H1 (cell line): ENCODE measurements around the gene GALNT18. TPM values are rescaled to one million over a fixed set of nuclear protein-coding genes. Genes with fewer than 3 reads are reported as not detected.

Source experiments
- CTCF ChIA-PET: fragments of 300-600 bp; sonication (Branson Sonifier 250); formaldehyde crosslinking; loops from one replicate; lab custom pipeline; 2021; ENCODE audit not compliant: partially characterized antibody; lab: Charles Lee
- POLR2A ChIA-PET: fragments of 300-600 bp; sonication (Branson Sonifier 250); formaldehyde crosslinking; loops from one replicate; lab custom pipeline; 2021; ENCODE audit warnings: inconsistent platforms; ENCODE audit not compliant: partially characterized antibody; lab: Charles Lee
- DNase-seq, 2 experiments: peaks; one replicate each; pipeline versions ENCODE4 v3.0.0 to v3.0.0-alpha.2; 2010 to 2022; ENCODE audit warnings: low spot score in 2 of 2, low read depth in 1 of 2, mixed read lengths in 1 of 2
- FAIRE-seq: peaks from 2 replicates; lab custom pipeline; 2011; peaks lifted over from hg19 to GRCh38; lab: Jason Lieb, UNC
- H2AFZ ChIP-seq: 2 replicates; pipeline ENCODE4 v1.8.1; 2012; ENCODE audit warnings: low read length, inconsistent platforms
- H2AK5ac ChIP-seq: 2 replicates; pipeline ENCODE4 v1.6.1; 2013; ENCODE audit warnings: low read depth, low read length
- H2BK120ac ChIP-seq: replicated peaks from 2 replicates; pipeline ENCODE3; 2013; ENCODE audit warnings: low read depth, low read length, inconsistent platforms
- H2BK12ac ChIP-seq: 2 replicates; pipeline ENCODE4 v1.6.1; 2013; ENCODE audit warnings: low read depth, low read length
- H2BK15ac ChIP-seq: 2 replicates; pipeline ENCODE4 v1.6.1; 2013; ENCODE audit warnings: low read length
- H2BK20ac ChIP-seq: 2 replicates; pipeline ENCODE4 v1.6.1; 2013; ENCODE audit warnings: low read length
- H2BK5ac ChIP-seq: 2 replicates; pipeline ENCODE4 v1.6.1; 2013; ENCODE audit warnings: low read depth, low read length
- H3K14ac ChIP-seq: 2 replicates; pipeline ENCODE4 v1.6.1; 2013; ENCODE audit warnings: inconsistent platforms; ENCODE audit not compliant: insufficient read length
- H3K18ac ChIP-seq: 2 replicates; pipeline ENCODE4 v1.6.1; 2013; ENCODE audit warnings: low read length; ENCODE audit errors: extremely low read depth
- H3K23ac ChIP-seq: 2 replicates; pipeline ENCODE4 v1.6.1; 2013; ENCODE audit warnings: inconsistent platforms; ENCODE audit not compliant: insufficient read length
- H3K23me2 ChIP-seq: 2 replicates; pipeline ENCODE4 v1.6.1; 2013; ENCODE audit warnings: low read depth, low read length
- H3K27ac ChIP-seq: 2 replicates; pipeline ENCODE4 v1.6.1; 2011; ENCODE audit warnings: low read depth, low read length, inconsistent platforms
- H3K27me3 ChIP-seq, 4 experiments: replicated peaks in 1 of 4; 1 replicate in 1 of 4; 2 replicates in 3 of 4; pipeline versions ENCODE4 v1.6.1 to v1.8.1; 2011 to 2013; ENCODE audit warnings: low read length in 3 of 4, mild to moderate bottlenecking in 3 of 4, inconsistent platforms in 2 of 4, mixed read lengths in 2 of 4, moderate library complexity in 1 of 4; ENCODE audit not compliant: control insufficient read depth in 3 of 4, insufficient read depth in 3 of 4; ENCODE audit errors: extremely low read depth in 1 of 4
- H3K36me3 ChIP-seq, 4 experiments: 2 replicates each; pipeline versions ENCODE4 v1.6.1 to v1.8.1; 2011 to 2013; ENCODE audit warnings: mild to moderate bottlenecking in 4 of 4, low read length in 3 of 4, moderate library complexity in 2 of 4, control low read depth in 1 of 4, inconsistent platforms in 1 of 4; ENCODE audit not compliant: insufficient read depth in 4 of 4, control insufficient read depth in 2 of 4
- H3K4ac ChIP-seq: replicated peaks from 2 replicates; pipeline ENCODE3; 2013; ENCODE audit warnings: low read length, low read depth, mixed read lengths, inconsistent platforms; ENCODE audit not compliant: insufficient read length
- H3K4me1 ChIP-seq, 4 experiments: replicated peaks in 1 of 4; 1 replicate in 1 of 4; 2 replicates in 3 of 4; pipeline versions ENCODE4 v1.6.1 to v1.8.1; 2011 to 2013; ENCODE audit warnings: low read length in 3 of 4, inconsistent platforms in 2 of 4, mixed read lengths in 1 of 4; ENCODE audit not compliant: insufficient read depth in 4 of 4, control insufficient read depth in 3 of 4
- H3K4me2 ChIP-seq, 2 experiments: 2 replicates each; pipeline versions ENCODE4 v1.6.1 to v1.8.1; 2011 to 2013; ENCODE audit warnings: low read depth in 2 of 2, low read length in 2 of 2, control low read depth in 1 of 2, inconsistent platforms in 1 of 2, mild to moderate bottlenecking in 1 of 2; ENCODE audit not compliant: insufficient read depth in 1 of 2
- H3K4me3 ChIP-seq, 4 experiments: fragments of 200-600, 300-600 bp in 1 of 4; sonication (generic), shearing (Covaris generic), sonication (Bioruptor Twin) in 1 of 4; 2 replicates each; pipeline versions ENCODE4 v1.5.1 to v1.8.1; 2011 to 2016; ENCODE audit warnings: low read length in 4 of 4, low read depth in 3 of 4, control low read depth in 2 of 4, inconsistent platforms in 2 of 4, mild to moderate bottlenecking in 2 of 4, mixed read lengths in 1 of 4, moderate library complexity in 1 of 4; ENCODE audit not compliant: insufficient read depth in 2 of 4; ENCODE audit errors: extremely low read depth in 1 of 4
- H3K56ac ChIP-seq: replicated peaks from 2 replicates; pipeline ENCODE3; 2013; ENCODE audit warnings: low read depth, mild to moderate bottlenecking, mixed read lengths, low read length, inconsistent platforms; ENCODE audit not compliant: insufficient read length
- H3K79me1 ChIP-seq: 2 replicates; pipeline ENCODE4 v1.6.1; 2013; ENCODE audit warnings: low read depth, low read length, control low read depth
- H3K79me2 ChIP-seq, 2 experiments: 2 replicates each; pipeline versions ENCODE4 v1.6.1 to v1.8.1; 2012 to 2013; ENCODE audit warnings: low read length in 2 of 2, mild to moderate bottlenecking in 2 of 2, inconsistent platforms in 1 of 2; ENCODE audit not compliant: insufficient read depth in 2 of 2, control insufficient read depth in 1 of 2
- H3K9ac ChIP-seq, 4 experiments: replicated peaks in 1 of 4; 1 replicate in 1 of 4; 2 replicates in 3 of 4; pipeline versions ENCODE4 v1.6.1 to v1.8.1; 2011 to 2013; ENCODE audit warnings: low read depth in 3 of 4, low read length in 3 of 4, control low read depth in 2 of 4, mild to moderate bottlenecking in 2 of 4, moderate library complexity in 2 of 4, inconsistent platforms in 1 of 4; ENCODE audit errors: extremely low read depth in 1 of 4
- H3K9me3 ChIP-seq, 2 experiments: 2 replicates each; pipeline versions ENCODE4 v1.6.1 to v1.8.1; 2012 to 2013; ENCODE audit warnings: mild to moderate bottlenecking in 2 of 2, moderate library complexity in 2 of 2, control low read depth in 1 of 2, inconsistent platforms in 1 of 2, low read depth in 1 of 2, low read length in 1 of 2, mixed read lengths in 1 of 2; ENCODE audit not compliant: insufficient read depth in 2 of 2
- H4K20me1 ChIP-seq, 2 experiments: replicated peaks in 1 of 2; 2 replicates each; pipeline versions ENCODE3 to v1.8.1; 2011 to 2013; ENCODE audit warnings: inconsistent platforms in 2 of 2, low read length in 2 of 2, mild to moderate bottlenecking in 1 of 2; ENCODE audit not compliant: insufficient read depth in 2 of 2, control insufficient read depth in 1 of 2
- H4K5ac ChIP-seq: 2 replicates; pipeline ENCODE4 v1.6.1; 2013; ENCODE audit warnings: low read length, low read depth, mixed read lengths, inconsistent platforms; ENCODE audit not compliant: insufficient read length
- H4K8ac ChIP-seq: 2 replicates; pipeline ENCODE4 v1.8.0; 2013; ENCODE audit warnings: mild to moderate bottlenecking, moderate library complexity, low read length, inconsistent platforms; ENCODE audit not compliant: insufficient read depth; ENCODE audit errors: extremely low read depth
- H4K91ac ChIP-seq: replicated peaks from 2 replicates; pipeline ENCODE3; 2013; ENCODE audit warnings: low read length, mixed read lengths, inconsistent platforms; ENCODE audit not compliant: insufficient read length
- ASH2L ChIP-seq: fragments of 200-600, 300-600 bp; sonication (generic); IDR thresholded peaks from one replicate; pipeline ENCODE4 v1.7.1; 2017; ENCODE audit warnings: low read length
- CREB1 ChIP-seq: IDR thresholded peaks from 2 replicates; pipeline ENCODE4 v1.6.1; 2012; ENCODE audit warnings: inconsistent platforms
- EP300 ChIP-seq, 2 experiments: IDR thresholded peaks; 1 replicate in 1 of 2; 2 replicates in 1 of 2; pipeline ENCODE4 v1.6.1; 2011 to 2012; ENCODE audit warnings: low read depth in 2 of 2, low read length in 2 of 2, mild to moderate bottlenecking in 2 of 2, borderline replicate concordance in 1 of 2, inconsistent platforms in 1 of 2, moderate library complexity in 1 of 2
- GTF2F1 ChIP-seq: IDR thresholded peaks from 2 replicates; pipeline ENCODE4 v1.6.1; 2012; ENCODE audit warnings: low read depth, low read length, improper control_type of control experiment, borderline replicate concordance
- POLR2AphosphoS5 ChIP-seq: IDR thresholded peaks from 2 replicates; pipeline ENCODE4 v1.6.1; 2011; ENCODE audit warnings: low read depth, low read length
- SRF ChIP-seq: IDR thresholded peaks from 2 replicates; pipeline ENCODE4 v1.6.1; 2011; ENCODE audit warnings: mild to moderate bottlenecking, low read depth, low read length, moderate library complexity
- TEAD4 ChIP-seq: IDR thresholded peaks from 2 replicates; pipeline ENCODE4 v1.6.1; 2012; ENCODE audit warnings: low read depth, low read length, inconsistent platforms, mixed read lengths
- WGBS, 2 experiments: shearing (Covaris generic) in 1 of 2; methylation state at CpG; one replicate each; pipeline versions ENCODE4 v1.1.6 to v1.1.7; 2013 to 2015; ENCODE audit warnings: low lambda C conversion rate in 2 of 2, mixed read lengths in 2 of 2, inconsistent platforms in 1 of 2, low coverage in 1 of 2, missing lambda C conversion rate in 1 of 2; ENCODE audit not compliant: insufficient replicate concordance in 2 of 2, insufficient coverage in 1 of 2, insufficient read length in 1 of 2; ENCODE audit errors: extremely low coverage in 1 of 2, missing lambda C conversion rate in 1 of 2; 5-methylcytosine and 5-hydroxymethylcytosine counted together
- polyA plus RNA-seq, 7 experiments: library from polyadenylated mRNA; depleted of rRNA in 3 of 7; stranded (reverse) in 5 of 7; unstranded in 2 of 7; fragments of >200 nt in 5 of 7; fragments of 200-250 nt in 2 of 7; gene quantifications; 1 replicate in 5 of 7; 2 replicates in 1 of 7; 4 replicates in 1 of 7; pipeline versions ENCODE4 v1.2.1 to v1.2.3, GENCODE V29; 2011 to 2013; ENCODE audit warnings: missing spikeins in 2 of 7, mixed read lengths in 2 of 7
- total RNA-seq: library from RNA; stranded (reverse); fragmentation: NEBNext Ultra II Directional; extraction: Animal tissue kit (Norgen Biotek cat#: 25700); gene quantifications from 2 replicates; pipeline ENCODE4 v1.2.1, GENCODE V29; 2021
- TF ChIP-seq, protein P1 (sequence below): IDR thresholded peaks from 2 replicates; pipeline ENCODE4 v1.6.1; 2011; ENCODE audit warnings: low read length, improper control_type of control experiment
- TF ChIP-seq, protein P2 (sequence below): IDR thresholded peaks from 2 replicates; pipeline ENCODE4 v1.6.1; 2011; ENCODE audit warnings: low read depth, mild to moderate bottlenecking, low read length; ENCODE audit not compliant: insufficient read depth

The GALNT18 gene
- total and polyA plus RNA-seq, 2 of the 8 experiments (the other 6 are each of a cell fraction or from before 2014, with no cell fraction given): 6.0 to 9.4 TPM

DNA sequence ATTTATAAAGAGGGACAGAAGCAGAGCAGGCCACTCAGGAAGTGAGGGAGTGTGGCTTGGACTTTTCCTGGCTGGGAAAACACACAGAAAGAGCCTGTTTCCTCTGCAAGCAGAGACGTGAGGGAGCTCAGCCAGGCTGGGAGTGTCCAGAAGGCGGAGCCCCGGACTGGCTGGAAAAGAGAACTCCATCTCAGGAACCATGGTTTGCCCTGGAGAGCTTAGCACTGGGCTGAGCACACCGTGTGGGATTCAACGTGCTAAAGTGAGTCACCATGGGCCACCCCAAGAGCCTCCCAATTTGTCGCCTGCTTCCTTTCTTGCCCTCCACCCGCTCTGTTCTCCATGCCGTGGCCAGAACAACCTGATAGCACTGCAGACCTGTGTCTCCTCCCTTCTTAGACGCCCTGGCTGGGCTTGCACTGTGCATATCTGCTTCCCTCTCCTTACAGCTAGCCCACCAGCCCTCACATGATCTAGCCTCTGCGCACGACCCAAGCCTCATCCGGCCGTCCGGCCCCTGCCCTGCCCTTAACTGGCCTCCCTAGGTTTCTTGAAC is 51.8 kb downstream of the GALNT18 start:
- Histone ChIP-seq H3K4ac (no peak overlapping the region), H3K23me2 (no peaks in the 10 kb centered on the region; the same call in 1 of the 2 replicates), H3K4me1 (no peaks in the 10 kb centered on the region), H2AFZ (no peak overlapping the region), H3K14ac (no peak overlapping the region), H3K18ac (no peak overlapping the region), H3K9ac (no peak overlapping the region), H2BK15ac (no peak overlapping the region), H4K8ac (no peak overlapping the region), H2BK120ac (no peak overlapping the region), H3K36me3 (no peaks in the 10 kb centered on the region), H2BK5ac (no peak overlapping the region), H3K27ac (no peak overlapping the region), H4K5ac (no peak overlapping the region), H3K4me3 (no peak overlapping the region), H3K79me2 (no peaks in the 10 kb centered on the region), H2BK12ac (no peak overlapping the region), H4K20me1 (no peaks in the 10 kb centered on the region), H2BK20ac (no peak overlapping the region), H2AK5ac (no peak overlapping the region), H3K56ac (no peak overlapping the region), H3K4me2 (no peak overlapping the region), H3K79me1 (no peaks in the 10 kb centered on the region; the same call in 1 of the 2 replicates), H3K9me3 (no peaks in the 10 kb centered on the region), H4K91ac (no peak overlapping the region), H3K23ac (no peak overlapping the region), H3K27me3 (peaks cover 0 to 2% (median 0%) of the 10 kb centered on the region in 4 experiments; a peak in 1 of 7 replicates)
- ChIA-PET POLR2A (no interaction called here), CTCF (interaction anchor here (0.8 to 1.5 kb wide), 5 partner anchors 8 to 217 kb away, joined by 3 to 5 read pairs (median 4); no protein-coding TSS in a partner anchor)
- FAIRE-seq: no peak
- TF ChIP-seq, protein P1, sequence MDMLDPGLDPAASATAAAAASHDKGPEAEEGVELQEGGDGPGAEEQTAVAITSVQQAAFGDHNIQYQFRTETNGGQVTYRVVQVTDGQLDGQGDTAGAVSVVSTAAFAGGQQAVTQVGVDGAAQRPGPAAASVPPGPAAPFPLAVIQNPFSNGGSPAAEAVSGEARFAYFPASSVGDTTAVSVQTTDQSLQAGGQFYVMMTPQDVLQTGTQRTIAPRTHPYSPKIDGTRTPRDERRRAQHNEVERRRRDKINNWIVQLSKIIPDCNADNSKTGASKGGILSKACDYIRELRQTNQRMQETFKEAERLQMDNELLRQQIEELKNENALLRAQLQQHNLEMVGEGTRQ: no peak
- TF ChIP-seq SRF: no peak
- TF ChIP-seq ASH2L: no peak
- no peak for TF ChIP-seq CREB1
- TF ChIP-seq EP300 (IDR thresholded peaks at IDR 0.05; ENCODE audit: borderline replicate concordance in 1 of 2, low read depth in 2 of 2, low read length in 2 of 2): no peak
- TF ChIP-seq TEAD4: no peak
- TF ChIP-seq POLR2AphosphoS5: no peak
- TF ChIP-seq, protein P2, sequence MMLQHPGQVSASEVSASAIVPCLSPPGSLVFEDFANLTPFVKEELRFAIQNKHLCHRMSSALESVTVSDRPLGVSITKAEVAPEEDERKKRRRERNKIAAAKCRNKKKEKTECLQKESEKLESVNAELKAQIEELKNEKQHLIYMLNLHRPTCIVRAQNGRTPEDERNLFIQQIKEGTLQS: no peak
- no peak for TF ChIP-seq GTF2F1
- no peak for DNase-seq
- 85% methylated on average over 14 of the region's 14 CpGs; no CpG with 5 or more reads in 1 of the 2 experiments for WGBS, 2 experiments
